ENCODE data around the gene SCAP. TPM values are rescaled to one million over a fixed set of nuclear protein-coding genes. Genes with fewer than 3 reads are reported as not detected.

Gene SCAP
- total and polyA plus RNA-seq, 2 of the 13 experiments (the other 11 are each of a cell fraction or from before 2014, with no cell fraction given), result 40.4 to 53.3 TPM

- TF ChIP-seq ZBED4 (CRISPR knock-in tag; IDR thresholded peaks at IDR 0.05; ENCODE audit: borderline replicate concordance) (no peak), ZNF605 (CRISPR knock-in tag; IDR thresholded peaks at IDR 0.05) (no peak), MZF1 (CRISPR knock-in tag; IDR thresholded peaks at IDR 0.05; ENCODE audit: borderline replicate concordance) (0 out of 2 replicates have a peak, but pooled peaks have one; percentile 3), HNF1A (IDR thresholded peaks at IDR 0.05; ENCODE audit: low read depth) (no peak), HNF1A (CRISPR knock-in tag; IDR thresholded peaks at IDR 0.05; ENCODE audit: borderline replicate concordance) (no peak), AGO2 (optimal IDR thresholded peaks at IDR 0.05; ENCODE audit: low read depth, low read length) (peak; percentile 42), ZNF878 (CRISPR knock-in tag; IDR thresholded peaks at IDR 0.05) (no peak), ZNF543 (CRISPR knock-in tag; IDR thresholded peaks at IDR 0.05) (no peak), YY1 (IDR thresholded peaks at IDR 0.05; ENCODE audit: insufficient read depth, insufficient replicate concordance, low read depth, low read length) (peak; percentile 27), MYC (CRISPR knock-in tag; IDR thresholded peaks at IDR 0.05; ENCODE audit: borderline replicate concordance) (no peak), FOXJ3 (CRISPR knock-in tag; IDR thresholded peaks at IDR 0.05; ENCODE audit: borderline replicate concordance) (no peak), ZNF441 (CRISPR knock-in tag; IDR thresholded peaks at IDR 0.05; ENCODE audit: borderline replicate concordance) (0 out of 2 replicates have a peak, but pooled peaks have one; percentile 29), ATRX (CRISPR knock-in tag; IDR thresholded peaks at IDR 0.05; ENCODE audit: borderline replicate concordance) (no peak)
- TF ChIP-seq, protein P1, sequence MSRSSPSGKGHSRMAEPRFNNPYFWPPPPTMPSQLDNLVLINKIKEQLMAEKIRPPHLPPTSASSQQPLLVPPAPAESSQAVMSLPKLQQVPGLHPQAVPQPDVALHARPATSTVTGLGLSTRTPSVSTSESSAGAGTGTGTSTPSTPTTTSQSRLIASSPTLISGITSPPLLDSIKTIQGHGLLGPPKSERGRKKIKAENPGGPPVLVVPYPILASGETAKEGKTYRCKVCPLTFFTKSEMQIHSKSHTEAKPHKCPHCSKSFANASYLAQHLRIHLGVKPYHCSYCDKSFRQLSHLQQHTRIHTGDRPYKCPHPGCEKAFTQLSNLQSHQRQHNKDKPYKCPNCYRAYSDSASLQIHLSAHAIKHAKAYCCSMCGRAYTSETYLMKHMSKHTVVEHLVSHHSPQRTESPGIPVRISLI (CRISPR knock-in tag; IDR thresholded peaks at IDR 0.05; ENCODE audit: borderline replicate concordance), result peak; percentile 73
Observed at GRCh38 chr3:47512416-47513124, 36.8 kb upstream of the SCAP start (continued).

Measured in HepG2 (cell line).